GM21367 (cell line): ENCODE measurements around the gene NSUN2.
"Not testable (repeated sequence)": the region's sequence is repeated elsewhere in the genome, so short reads cannot be mapped to it uniquely, and the experiment has no call there.

Source experiments
- ATAC-seq: cut with Tn5 transposase; IDR thresholded peaks from one replicate; pipeline ENCODE4 v1.9.1; 2021; ENCODE audit not compliant: unreplicated experiment

NSUN2 gene

GRCh38 chr5:6645571-6646362 is 12.9 kb upstream of the NSUN2 start:
- ATAC-seq, result not testable (repeated sequence)

- ATAC-seq, result no peak
Observed at GRCh38 chr5:6644794-6645241, 12.0 kb upstream of the NSUN2 start.

GRCh38 chr5:6642655-6643054 is 9.8 kb upstream of the NSUN2 start:
- ATAC-seq, result no peak

- no peak for ATAC-seq
Observed at GRCh38 chr5:6638236-6638635, 5.4 kb upstream of the NSUN2 start.

GRCh38 chr5:6637590-6637989 is 4.7 kb upstream of the NSUN2 start:
- no peak for ATAC-seq

- ATAC-seq, result no peak
Observed at GRCh38 chr5:6637022-6637421, 4.2 kb upstream of the NSUN2 start.

- ATAC-seq, result no peak
Observed at GRCh38 chr5:6636293-6636692, 3.4 kb upstream of the NSUN2 start.

GRCh38 chr5:6634788-6635430 is 2.1 kb upstream of the NSUN2 start:
- no peak for ATAC-seq

- ATAC-seq, result no peak
Observed at GRCh38 chr5:6634306-6634705, 1.5 kb upstream of the NSUN2 start.

- peak; percentile 41 for ATAC-seq
Observed at GRCh38 chr5:6633469-6634245, 813 bp upstream of the NSUN2 start.

GRCh38 chr5:6632324-6632887 is 438 bp downstream of the NSUN2 start:
- peak; percentile 10 for ATAC-seq

GRCh38 chr5:6631441-6631840 is 1.4 kb downstream of the NSUN2 start:
- no peak for ATAC-seq

GRCh38 chr5:6626508-6626907 is 6.3 kb downstream of the NSUN2 start:
- ATAC-seq, result no peak

GRCh38 chr5:6623941-6624340 is 8.9 kb downstream of the NSUN2 start:
- no peak for ATAC-seq

GRCh38 chr5:6623228-6623627 is 9.6 kb downstream of the NSUN2 start:
- no peak for ATAC-seq

GRCh38 chr5:6616632-6617031 is 16.2 kb downstream of the NSUN2 start:
- no peak for ATAC-seq

- ATAC-seq, result no peak
Observed at GRCh38 chr5:6615034-6615815, 17.6 kb downstream of the NSUN2 start.

GRCh38 chr5:6611334-6612256 is 21.2 kb downstream of the NSUN2 start:
- ATAC-seq, result no peak

GRCh38 chr5:6608016-6608415 is 24.8 kb downstream of the NSUN2 start:
- no peak for ATAC-seq

- no peak for ATAC-seq
Observed at GRCh38 chr5:6607559-6607936, 25.3 kb downstream of the NSUN2 start.
